ENCODE measurements around the gene SMCO3.

GRCh38 chr12:14770496-14771461 lies 43.2 kb downstream of the SMCO3 start:
- peak; percentile 92 to 99 (median 97) for TF ChIP-seq POLR2A (IDR thresholded peaks at IDR 0.05)
- peak in 1 of 11 experiments; percentile 6 for TF ChIP-seq CTCF (IDR thresholded peaks at IDR 0.05 in 8 of 11, conservative IDR thresholded peaks at IDR 0.05 in 3 of 11)
